Thoracic aorta endothelial cell (primary cell): ENCODE measurements around the gene POLE3. TPM values are rescaled to one million over a fixed set of nuclear protein-coding genes. Genes with fewer than 3 reads are reported as not detected.

ENCODE experiments used
- total RNA-seq: library from RNA; depleted of rRNA; stranded (reverse); fragments of >200 nt; gene quantifications from 2 replicates; pipeline ENCODE4 v1.2.3, GENCODE V29; 2012

POLE3 gene, protein sequence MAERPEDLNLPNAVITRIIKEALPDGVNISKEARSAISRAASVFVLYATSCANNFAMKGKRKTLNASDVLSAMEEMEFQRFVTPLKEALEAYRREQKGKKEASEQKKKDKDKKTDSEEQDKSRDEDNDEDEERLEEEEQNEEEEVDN
- 55.6 and 64.5 TPM in 2 replicates for total RNA-seq

DNA sequence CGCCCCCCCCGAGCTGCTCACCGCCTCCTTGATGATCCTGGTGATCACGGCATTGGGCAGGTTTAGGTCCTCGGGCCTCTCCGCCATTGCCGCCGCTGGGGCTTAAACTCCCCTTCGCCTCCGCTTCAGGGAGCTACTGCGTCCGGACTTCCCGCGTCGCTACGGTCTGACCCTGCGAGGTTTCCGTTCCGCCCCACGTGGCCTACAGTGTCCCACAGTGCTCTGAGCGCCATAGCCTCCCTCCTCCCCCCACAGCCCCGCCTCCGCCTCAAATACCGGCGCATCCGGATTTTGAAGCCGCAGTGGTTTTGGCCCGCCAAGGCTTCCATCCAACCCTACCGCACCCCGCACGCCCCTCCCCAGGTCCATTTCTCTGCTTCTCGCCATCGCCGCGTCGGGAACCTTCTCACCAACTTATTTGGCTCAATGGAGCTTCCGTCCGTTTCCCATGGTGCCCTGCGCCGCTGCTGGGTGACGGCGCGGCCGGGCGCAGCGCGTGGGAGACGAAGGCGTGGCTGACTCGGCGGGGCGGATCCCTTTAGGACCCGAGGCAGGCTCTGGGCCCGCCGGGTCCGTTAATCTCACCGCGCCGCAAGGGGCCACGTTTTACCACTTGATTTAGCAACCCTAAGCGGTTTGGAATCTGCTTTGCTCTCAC lies at the start of gene POLE3, which contains the start of gene C9orf43:
POLE3 (minus strand) TSS at position 469 of the 658 bp plus-strand sequence; CDS start at position 87, 382 bp downstream.
C9orf43 (plus strand) TSS at position 541 of the 658 bp plus-strand sequence. CDS start 2,747 bp downstream, outside the sequence.

DNA sequence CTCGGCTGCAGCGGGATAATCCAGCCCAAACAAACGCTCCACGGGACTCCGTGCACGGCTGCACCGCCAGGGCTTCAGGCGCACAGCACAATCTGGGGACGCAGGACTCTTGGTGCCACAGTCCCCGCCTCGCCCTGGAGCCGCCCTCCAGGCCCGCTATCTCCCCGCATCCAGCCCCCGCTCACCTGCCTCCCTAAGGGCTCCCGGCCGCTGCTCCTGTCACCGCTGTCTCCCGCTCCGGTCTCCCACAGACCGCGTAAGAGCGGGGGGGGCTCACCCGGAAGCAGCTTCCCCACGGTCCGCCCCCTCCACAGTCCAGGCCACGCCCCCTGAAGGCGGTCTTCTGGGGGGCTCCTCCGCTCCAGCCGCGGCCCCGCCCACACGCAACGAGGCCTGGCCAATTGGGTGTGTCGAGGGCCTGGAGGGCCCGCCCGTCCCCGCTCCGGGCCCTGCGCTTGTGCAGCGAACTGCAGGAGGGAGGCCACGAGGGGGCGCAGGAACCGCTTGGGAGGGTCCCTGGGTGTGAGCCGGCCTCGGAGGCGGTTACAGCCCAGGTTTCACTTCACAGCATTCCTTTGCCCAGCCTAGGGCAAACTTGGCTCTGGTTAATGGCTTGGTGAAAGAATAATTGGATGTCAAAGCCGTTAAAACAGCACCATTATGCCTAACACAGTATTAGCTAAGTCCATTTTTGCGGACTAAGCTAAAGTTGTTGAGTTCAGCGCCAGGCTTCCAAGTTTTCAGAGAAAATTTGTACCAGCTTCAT lies 9.3 kb downstream of the POLE3 start, which contains the start of gene ALAD:
ALAD (minus strand) TSS at position 258 of the 766 bp plus-strand sequence. CDS start 7,725 bp downstream, outside the sequence.

DNA sequence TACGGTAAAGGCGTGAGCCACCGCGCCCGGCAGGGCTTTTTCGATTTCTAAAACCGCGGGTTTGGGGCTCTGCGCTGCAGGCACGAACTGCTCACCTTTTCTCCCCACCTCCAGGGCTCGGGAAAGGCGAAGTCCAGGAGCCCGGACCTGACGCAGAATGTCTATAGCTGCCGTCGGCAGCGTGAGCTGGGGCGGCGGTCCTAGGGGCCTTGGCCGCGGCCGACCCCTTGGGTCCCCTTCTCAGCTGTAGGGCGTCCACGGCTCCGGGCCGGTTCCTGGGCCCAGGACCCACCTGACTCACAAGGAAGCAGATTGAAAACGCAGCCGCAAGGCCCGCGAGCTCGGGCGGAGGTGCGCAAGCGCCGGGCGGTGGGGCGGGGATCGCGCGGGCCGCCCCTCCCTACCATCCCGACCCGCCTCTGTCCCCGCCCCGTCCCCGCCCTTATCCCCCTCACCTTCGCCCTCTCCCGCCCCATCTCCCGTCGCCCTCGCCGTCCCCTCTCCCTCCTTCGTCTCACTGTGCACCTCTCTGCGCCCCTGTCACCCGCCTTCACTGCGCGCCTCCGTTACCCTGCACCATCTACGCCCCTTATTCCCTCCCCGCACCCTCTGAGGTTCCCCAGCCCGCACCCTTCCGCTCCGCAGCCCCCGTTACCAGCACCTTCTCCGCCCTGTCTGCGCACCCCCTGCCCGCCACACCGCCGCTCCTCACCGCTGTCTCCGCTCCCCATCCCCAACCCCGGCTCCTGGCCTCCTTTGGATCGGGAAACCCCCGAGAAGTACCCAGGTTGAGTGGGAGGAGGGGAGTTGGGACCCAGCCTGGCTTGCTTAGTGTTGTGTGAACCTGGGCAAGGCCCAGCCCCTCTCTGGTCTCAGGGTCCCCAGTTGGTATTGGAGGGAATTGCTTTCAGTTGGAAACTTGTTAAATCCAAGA lies 33.6 kb downstream of the POLE3 start, which contains the start of gene HDHD3:
HDHD3 (minus strand) TSS at position 353 of the 934 bp plus-strand sequence. CDS start 2,632 bp downstream, outside the sequence.

Other genes with a start within 250 kb of the POLE3 start
- 28.2 and 31.8 TPM in 2 replicates for gene FKBP15, start 189.4 kb downstream of the POLE3 start, total RNA-seq
- 22.2 and 27.2 TPM in 2 replicates for gene SLC31A1, start 189.1 kb downstream of the POLE3 start, total RNA-seq
- gene CDC26, start 135.1 kb downstream of the POLE3 start, total RNA-seq: 48.3 and 60.5 TPM in 2 replicates
- 29.9 and 33.3 TPM in 2 replicates for gene PRPF4, start 135.0 kb downstream of the POLE3 start, total RNA-seq
- gene RNF183, start 107.3 kb downstream of the POLE3 start, total RNA-seq: not detected in 2 replicates
- 0.50 and 0.53 TPM in 2 replicates for gene WDR31, start 70.4 kb downstream of the POLE3 start, total RNA-seq
- gene BSPRY, start 61.1 kb downstream of the POLE3 start, total RNA-seq: not detected in 2 replicates
- 6.0 and 6.2 TPM in 2 replicates for gene HDHD3, start 33.7 kb downstream of the POLE3 start, total RNA-seq
- 17.6 and 18.7 TPM in 2 replicates for gene ALAD, start 9.4 kb downstream of the POLE3 start, total RNA-seq
- gene C9orf43, start 72 bp upstream of the POLE3 start, total RNA-seq: 0.66 and 1.0 TPM in 2 replicates
- gene RGS3, start 53.1 kb upstream of the POLE3 start, total RNA-seq: 158 and 214 TPM in 2 replicates